Renal cortex interstitium (tissue), 11 donors: Measurements from ENCODE around the gene PARP8. TPM values are rescaled to one million over a fixed set of nuclear protein-coding genes. Genes with fewer than 3 reads are reported as not detected.

Experiments used
- DNase-seq, 11 donors: peaks; one replicate each; pipeline ENCODE4 v3.0.0-alpha.2; 2013; ENCODE audit warnings: low read depth in 9 of 11, low spot score in 4 of 11; ENCODE audit errors: extremely low read depth in 1 of 11
- polyA plus RNA-seq, 3 donors: library from polyadenylated mRNA; unstranded; fragments of 120-200 nt; gene quantifications; one replicate each; pipeline ENCODE4 v1.2.1, GENCODE V29; 2013; ENCODE audit not compliant: insufficient read length in 3 of 3

Gene PARP8
- polyA plus RNA-seq, 3 donors = 15.2 to 17.1 (median 16.3) TPM

- DNase-seq = no peak
Measured at GRCh38 chr5:50814556-50814955, 148.1 kb downstream of the PARP8 start.

- DNase-seq = no peak
Measured at GRCh38 chr5:50822046-50822445, 155.6 kb downstream of the PARP8 start.

GRCh38 chr5:50822761-50823160, 156.3 kb downstream of the PARP8 start:
- DNase-seq = no peak

GRCh38 chr5:50823568-50823967, 157.1 kb downstream of the PARP8 start:
- no peak for DNase-seq

- DNase-seq = no peak
Measured at GRCh38 chr5:50824109-50824508, 157.7 kb downstream of the PARP8 start.

- no peak for DNase-seq
Measured at GRCh38 chr5:50827516-50828247, 161.2 kb downstream of the PARP8 start.

- DNase-seq = no peak
Measured at GRCh38 chr5:50829023-50829422, 162.6 kb downstream of the PARP8 start.

GRCh38 chr5:50832657-50833284, 166.3 kb downstream of the PARP8 start:
- no peak for DNase-seq

GRCh38 chr5:50836356-50836755, 169.9 kb downstream of the PARP8 start:
- no peak for DNase-seq

- no peak for DNase-seq
Measured at GRCh38 chr5:50839472-50839871, 173.0 kb downstream of the PARP8 start.

GRCh38 chr5:50843091-50843490, 176.7 kb downstream of the PARP8 start:
- DNase-seq = no peak

GRCh38 chr5:50846261-50846660, 179.8 kb downstream of the PARP8 start:
- no peak for DNase-seq

GRCh38 chr5:50849554-50849953, 183.1 kb downstream of the PARP8 start:
- DNase-seq = no peak

- DNase-seq = no peak
Measured at GRCh38 chr5:50853151-50853550, 186.7 kb downstream of the PARP8 start.

- no peak for DNase-seq
Measured at GRCh38 chr5:50854082-50854481, 187.6 kb downstream of the PARP8 start.

GRCh38 chr5:50855001-50855400, 188.6 kb downstream of the PARP8 start:
- DNase-seq = no peak

GRCh38 chr5:50856401-50857119, 190.1 kb downstream of the PARP8 start:
- no peak for DNase-seq

- DNase-seq = no peak
Measured at GRCh38 chr5:50863534-50864170, 197.2 kb downstream of the PARP8 start.

GRCh38 chr5:50864466-50864865, 198.0 kb downstream of the PARP8 start:
- DNase-seq = no peak

- no peak for DNase-seq
Measured at GRCh38 chr5:50866415-50866814, 200.0 kb downstream of the PARP8 start.
